WTC11 (cell line): Measurements from ENCODE around the gene ITPKA. TPM values are rescaled to one million over a fixed set of nuclear protein-coding genes. Genes with fewer than 3 reads are reported as not detected.

Experiments used
- ATAC-seq: fragments of 200-7000 bp; cut with Tn5 transposase; 2 replicates; pipeline ENCODE4 v1.10.0; 2021; ENCODE audit warnings: mild to moderate bottlenecking, moderate library complexity
- CTCF ChIA-PET: fragments of 300-600 bp; sonication (Branson Sonifier 250); formaldehyde crosslinking; loops from one replicate; lab custom pipeline; 2021; ENCODE audit warnings: antibody characterized with exemption; lab: Charles Lee
- POLR2A ChIA-PET: fragments of 350-600 bp; sonication (Branson Sonifier 250); formaldehyde crosslinking; loops from one replicate; lab custom pipeline; 2021; ENCODE audit warnings: antibody characterized with exemption; lab: Charles Lee
- DNase-seq: peaks from one replicate; pipeline ENCODE4 v3.0.0; 2021; ENCODE audit warnings: low spot score
- H3K27ac Mint-ChIP-seq: 2 replicates; pipeline ENCODE4 v1.8.0; 2021; ENCODE audit warnings: mixed read lengths
- H3K27me3 Mint-ChIP-seq: 2 replicates; pipeline ENCODE4 v1.8.0; 2021; ENCODE audit warnings: low read depth, mild to moderate bottlenecking, moderate library complexity, mixed read lengths
- H3K36me3 Mint-ChIP-seq: 2 replicates; pipeline ENCODE4 v1.8.0; 2021; ENCODE audit warnings: mixed read lengths
- H3K4me1 Mint-ChIP-seq: 2 replicates; pipeline ENCODE4 v1.8.0; 2022; ENCODE audit warnings: mixed read lengths
- H3K4me3 Mint-ChIP-seq: 2 replicates; pipeline ENCODE4 v1.8.0; 2021; ENCODE audit warnings: mild to moderate bottlenecking, moderate library complexity, mixed read lengths
- H3K9me3 Mint-ChIP-seq: 2 replicates; pipeline ENCODE4 v1.8.0; 2021; ENCODE audit warnings: mixed read lengths
- E2F1 ChIP-seq: sonication (generic); formaldehyde crosslinking; IDR thresholded peaks from 2 replicates; pipeline ENCODE4 v1.8.0; 2022; ENCODE audit warnings: mild to moderate bottlenecking, missing genetic modification reagents
- E2F5 ChIP-seq: sonication (generic); formaldehyde crosslinking; IDR thresholded peaks from 2 replicates; pipeline ENCODE4 v1.8.1; 2022; ENCODE audit warnings: mild to moderate bottlenecking, moderate library complexity, missing genetic modification reagents
- ELF4 ChIP-seq: sonication (generic); formaldehyde crosslinking; IDR thresholded peaks from 2 replicates; pipeline ENCODE4 v1.8.1; 2022; ENCODE audit warnings: low read depth, mild to moderate bottlenecking, moderate library complexity, missing genetic modification reagents
- ERG ChIP-seq: fragments of 250-450 bp; sonication (Bioruptor Pico); IDR thresholded peaks from 2 replicates; pipeline ENCODE4 v1.8.0; 2021; ENCODE audit warnings: mild to moderate bottlenecking
- ESRRA ChIP-seq: sonication (generic); formaldehyde crosslinking; IDR thresholded peaks from 2 replicates; pipeline ENCODE4 v1.8.1; 2022; ENCODE audit warnings: mild to moderate bottlenecking, missing genetic modification reagents, borderline replicate concordance
- GABPB1 ChIP-seq: sonication (generic); formaldehyde crosslinking; IDR thresholded peaks from 2 replicates; pipeline ENCODE4 v1.8.1; 2023; ENCODE audit warnings: mild to moderate bottlenecking, missing genetic modification reagents
- IRF1 ChIP-seq: sonication (generic); formaldehyde crosslinking; IDR thresholded peaks from 2 replicates; pipeline ENCODE4 v1.8.0; 2023; ENCODE audit warnings: missing genetic modification reagents
- JUN ChIP-seq: sonication (generic); formaldehyde crosslinking; IDR thresholded peaks from 2 replicates; pipeline ENCODE4 v1.8.0; 2023; ENCODE audit warnings: mild to moderate bottlenecking, missing genetic modification reagents
- NFE2L1 ChIP-seq: sonication (generic); formaldehyde crosslinking; IDR thresholded peaks from 2 replicates; pipeline ENCODE4 v1.8.1; 2023; ENCODE audit warnings: missing genetic modification reagents
- OVOL2 ChIP-seq: fragments of 250-450 bp; sonication (Bioruptor Pico); IDR thresholded peaks from 2 replicates; pipeline ENCODE4 v1.9.0; 2021; ENCODE audit warnings: mild to moderate bottlenecking, borderline replicate concordance
- PRDM15 ChIP-seq: sonication (generic); formaldehyde crosslinking; IDR thresholded peaks from 2 replicates; pipeline ENCODE4 v1.8.0; 2022; ENCODE audit warnings: missing genetic modification reagents
- SOX15 ChIP-seq: fragments of 250-450 bp; sonication (Bioruptor Pico); IDR thresholded peaks from 2 replicates; pipeline ENCODE4 v1.9.0; 2021; ENCODE audit warnings: mild to moderate bottlenecking
- TEAD1 ChIP-seq: sonication (generic); formaldehyde crosslinking; IDR thresholded peaks from 2 replicates; pipeline ENCODE4 v1.8.0; 2022; ENCODE audit warnings: mild to moderate bottlenecking, missing genetic modification reagents
- TP53 ChIP-seq: sonication (generic); formaldehyde crosslinking; IDR thresholded peaks from 2 replicates; pipeline ENCODE4 v1.8.1; 2023; ENCODE audit warnings: mild to moderate bottlenecking, missing genetic modification reagents
- USF2 ChIP-seq: sonication (generic); formaldehyde crosslinking; IDR thresholded peaks from 2 replicates; pipeline ENCODE4 v1.8.1; 2023; ENCODE audit warnings: mild to moderate bottlenecking, missing genetic modification reagents, moderate library complexity
- ZNF121 ChIP-seq: sonication (generic); formaldehyde crosslinking; IDR thresholded peaks from 2 replicates; pipeline ENCODE4 v1.8.0; 2023; ENCODE audit warnings: missing genetic modification reagents
- ZNF138 ChIP-seq: sonication (generic); formaldehyde crosslinking; conservative IDR thresholded peaks from 2 replicates; pipeline ENCODE4 v1.8.1; 2022; ENCODE audit warnings: mild to moderate bottlenecking, moderate library complexity, missing genetic modification reagents
- ZNF263 ChIP-seq: sonication (generic); formaldehyde crosslinking; IDR thresholded peaks from 2 replicates; pipeline ENCODE4 v1.8.1; 2022; ENCODE audit warnings: low read depth, mild to moderate bottlenecking, moderate library complexity, missing genetic modification reagents
- ZNF425 ChIP-seq: fragments of 250-450 bp; sonication (Bioruptor Pico); conservative IDR thresholded peaks from 2 replicates; pipeline ENCODE4 v1.9.0; 2021; ENCODE audit warnings: mild to moderate bottlenecking
- total RNA-seq: library from RNA; stranded (reverse); gene quantifications from 3 replicates; pipeline ENCODE4 v1.2.3, GENCODE V29; 2021

Gene ITPKA
- total RNA-seq, 1 experiment from 2014 or later: 1.2 TPM

GRCh38 chr15:41464889-41465580, 28.6 kb upstream of the ITPKA start:
- no peak for TF ChIP-seq TEAD1
- TF ChIP-seq ZNF121: no peak
- no peak for TF ChIP-seq ELF4 (CRISPR knock-in tag)
- no peak for TF ChIP-seq ZNF425 (CRISPR knock-in tag)
- TF ChIP-seq TP53 (CRISPR knock-in tag): no peak
- TF ChIP-seq ZNF138 (CRISPR knock-in tag): no peak
- no peak for TF ChIP-seq GABPB1
- TF ChIP-seq NFE2L1: no peak
- no peak for TF ChIP-seq E2F1 (CRISPR knock-in tag)
- no peak for TF ChIP-seq USF2 (CRISPR knock-in tag)
- TF ChIP-seq E2F5 (CRISPR knock-in tag): no peak
- no peak for TF ChIP-seq PRDM15 (CRISPR knock-in tag)
- TF ChIP-seq ERG: no peak
- TF ChIP-seq ESRRA (CRISPR knock-in tag): no peak
- TF ChIP-seq SOX15: no peak
- TF ChIP-seq ZNF263 (CRISPR knock-in tag): no peak
- no peak for TF ChIP-seq IRF1 (CRISPR knock-in tag)
- no peak for TF ChIP-seq OVOL2
- TF ChIP-seq JUN (CRISPR knock-in tag): no peak
- Mint-ChIP-seq H3K4me3 (no peak overlapping the region), H3K4me1 (no peaks in the 10 kb centered on the region), H3K9me3 (no peaks in the 10 kb centered on the region; the same call in 1 of the 2 replicates), H3K36me3 (peaks cover 61% of the 10 kb centered on the region), H3K27ac (peak overlapping the region; percentile 78; the same call in 1 of the 2 replicates), H3K27me3 (no peaks in the 10 kb centered on the region)
- no peak for ATAC-seq
- no peak for DNase-seq
- POLR2A ChIA-PET: no interaction called here
- CTCF ChIA-PET: interaction anchor here (0.6 to 3.6 kb wide), 21 partner anchors 10 to 347 kb away, joined by 3 to 36 read pairs (median 5); partner anchors contain the start of genes ITPKA and LTK
